HCEC 1CT (cell line): ENCODE measurements around the gene PIGS.

ENCODE experiments used
- DNase-seq: peaks from one replicate; pipeline ENCODE4 v3.0.0-alpha.2; 2017

The PIGS gene

DNA sequence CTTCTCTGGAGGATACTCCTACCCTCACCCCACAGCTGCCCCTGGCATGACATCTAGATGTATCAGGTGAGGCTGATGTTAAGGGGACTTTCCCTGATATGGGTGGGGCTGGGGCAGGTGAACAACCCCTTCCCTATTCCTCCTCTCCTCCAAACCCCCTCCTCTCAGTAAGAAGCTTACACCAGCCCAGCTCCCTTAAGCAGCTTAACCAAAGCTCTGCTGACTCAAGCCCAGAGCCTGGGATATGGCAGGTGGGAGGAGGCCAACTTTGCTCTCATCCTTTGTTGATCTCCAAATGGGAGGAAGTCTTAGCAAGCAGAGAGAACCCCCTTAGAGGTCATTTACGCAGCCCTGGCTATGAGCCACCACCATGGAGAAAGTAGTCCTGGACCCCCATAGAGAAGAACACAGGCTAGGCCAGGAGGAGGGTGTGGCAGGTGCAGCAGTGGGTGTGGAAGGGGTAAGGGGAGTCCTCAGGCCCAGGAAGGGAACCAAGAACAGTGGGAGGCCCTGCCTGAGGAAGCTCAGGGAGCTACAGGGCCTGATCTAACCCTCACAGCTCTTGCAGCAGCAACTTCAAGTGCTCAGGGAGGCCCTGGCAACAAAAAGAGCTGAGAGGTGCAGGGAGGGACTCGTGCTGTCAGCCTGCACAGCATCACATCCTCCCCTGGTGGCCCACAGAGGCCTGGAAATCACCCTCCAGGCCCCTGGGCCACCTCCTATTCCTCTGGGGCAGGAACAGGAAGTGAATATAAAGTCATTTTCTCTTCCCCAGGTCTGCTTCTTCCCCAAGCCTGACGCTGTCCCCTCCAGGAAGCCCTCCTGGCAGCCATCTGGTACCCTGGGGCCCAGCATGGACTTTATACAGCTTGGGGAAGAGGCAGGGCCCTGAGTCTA lies 21.8 kb downstream of the PIGS start:
- DNase-seq: no peak

DNA sequence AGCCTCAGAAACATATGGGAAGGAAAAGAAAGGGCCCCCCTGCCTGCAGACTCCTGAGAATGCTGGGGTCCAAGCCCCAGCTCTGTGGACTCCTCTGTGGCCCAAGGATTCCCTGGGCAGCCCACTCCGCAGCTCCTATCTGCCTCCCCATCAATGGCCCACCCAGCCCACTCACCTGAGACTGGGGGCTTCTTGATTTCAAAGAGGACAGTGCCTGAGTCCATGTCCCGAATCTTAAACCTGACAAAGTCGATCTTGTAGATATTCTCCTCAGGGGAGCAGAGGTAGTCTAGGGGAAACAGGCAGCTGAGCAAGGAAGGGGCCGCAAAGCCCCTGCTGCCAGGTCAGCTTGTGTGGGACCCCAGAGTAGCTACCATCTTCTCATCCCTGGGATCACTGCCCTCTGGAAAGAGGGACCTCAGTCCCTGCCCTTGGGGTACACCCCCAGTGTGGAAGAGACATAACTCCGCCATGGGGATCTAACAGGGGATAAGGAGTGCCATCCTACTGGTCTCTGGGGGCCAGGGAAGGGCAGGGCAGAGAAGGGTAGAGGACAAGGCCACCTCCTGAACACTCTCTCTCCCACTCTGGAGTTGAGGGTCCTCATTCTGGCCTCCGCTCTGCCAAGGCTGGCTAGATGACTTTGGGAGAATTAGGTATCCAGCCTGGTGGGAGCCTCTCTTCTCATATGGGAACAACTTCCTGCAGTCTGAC lies 22.8 kb downstream of the PIGS start:
- DNase-seq: no peak

DNA sequence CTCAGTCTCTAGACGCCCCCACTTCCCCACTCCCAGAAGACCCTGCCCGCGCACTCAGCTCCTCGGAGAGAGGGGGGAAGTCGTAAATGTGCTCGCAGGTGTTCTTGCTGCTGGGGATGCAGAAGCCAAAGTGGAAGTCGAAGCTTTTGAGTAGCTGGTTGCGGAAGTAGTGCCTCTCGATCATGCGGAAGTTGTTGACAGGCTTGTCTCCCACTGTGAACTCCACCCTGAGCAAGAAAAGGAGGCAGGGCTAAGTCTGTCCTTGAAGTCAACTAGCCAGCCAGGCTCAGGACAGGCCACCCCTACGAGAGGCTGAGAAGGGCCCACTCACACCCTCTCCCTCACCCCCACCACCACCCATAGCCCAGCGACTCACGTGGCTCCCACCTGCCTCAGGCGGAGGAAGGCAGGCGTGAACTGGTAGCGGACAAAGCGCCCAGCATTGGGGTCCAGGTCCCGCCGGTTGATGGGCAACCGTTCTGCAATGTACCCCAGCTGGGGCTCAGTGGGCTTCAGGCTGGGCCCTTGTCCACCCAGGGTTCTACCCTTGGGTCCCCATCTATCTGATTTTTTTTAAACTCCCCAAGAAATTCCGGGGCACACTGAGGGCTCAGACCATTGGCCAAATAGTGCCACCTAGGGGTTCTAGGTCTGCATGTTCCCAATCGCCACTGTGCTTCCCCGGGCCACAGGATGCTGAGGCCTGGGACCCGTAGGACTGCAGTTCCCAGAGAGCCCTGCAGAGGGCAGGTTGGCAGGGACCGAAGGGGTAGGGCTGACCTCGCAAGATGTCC lies 23.5 kb downstream of the PIGS start:
- peak; percentile 74 for DNase-seq

DNA sequence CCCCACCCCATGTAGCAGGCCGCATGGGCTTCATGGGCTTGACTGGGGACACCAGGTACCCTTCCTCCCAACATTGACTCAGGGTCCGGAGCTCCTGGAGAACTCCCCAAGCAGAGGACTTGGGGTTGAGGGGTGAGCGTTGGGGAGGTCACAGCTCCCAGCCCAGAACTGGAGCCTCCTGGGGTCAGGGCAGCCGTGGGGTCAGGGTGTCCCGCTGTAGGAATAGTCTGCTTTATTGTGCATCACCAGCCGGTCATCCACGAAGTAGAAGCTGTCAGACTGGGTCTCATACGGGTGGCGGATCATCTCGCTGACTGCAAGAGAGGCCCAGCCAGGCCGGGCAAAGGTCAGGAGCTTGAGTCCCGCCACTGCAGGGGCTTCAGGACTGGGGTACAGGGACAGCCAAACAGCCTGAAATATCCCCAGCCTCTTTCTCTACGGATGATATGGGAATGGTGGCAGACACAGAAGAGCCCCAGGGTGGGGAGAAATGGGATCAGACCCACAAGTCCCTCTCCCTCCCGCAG lies 24.2 kb downstream of the PIGS start:
- no peak for DNase-seq

DNA sequence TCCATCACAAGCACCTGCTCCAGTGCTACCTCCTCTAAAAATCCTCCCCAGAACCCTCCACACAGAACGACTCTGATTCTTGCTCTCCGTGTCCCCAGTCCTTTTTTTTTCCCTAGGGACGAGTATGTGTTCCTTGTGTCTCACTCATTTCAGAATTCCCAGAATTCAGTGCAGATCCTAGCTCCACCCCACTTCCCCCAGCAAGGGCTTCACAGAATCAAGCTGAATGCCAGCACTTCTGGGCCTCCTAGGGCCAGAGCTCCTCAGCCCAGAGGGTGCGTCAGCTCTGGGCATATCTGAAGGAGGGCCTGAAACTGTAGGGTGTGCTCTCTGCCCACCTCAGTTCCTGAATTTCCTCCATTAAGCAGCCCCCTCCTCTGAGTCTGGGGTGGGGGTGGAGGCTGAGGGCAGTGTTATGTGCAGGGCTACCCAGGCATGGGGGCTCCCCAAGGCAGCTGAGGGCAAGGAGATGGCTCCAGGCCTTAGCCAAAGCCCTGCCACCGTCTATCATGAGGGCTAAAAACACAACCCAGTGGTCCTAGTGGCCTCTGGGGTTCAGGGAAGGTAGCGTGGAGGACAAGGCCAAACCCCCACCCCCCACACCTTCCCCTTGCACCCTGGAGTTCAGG lies 25.4 kb downstream of the PIGS start:
- no peak for DNase-seq

DNA sequence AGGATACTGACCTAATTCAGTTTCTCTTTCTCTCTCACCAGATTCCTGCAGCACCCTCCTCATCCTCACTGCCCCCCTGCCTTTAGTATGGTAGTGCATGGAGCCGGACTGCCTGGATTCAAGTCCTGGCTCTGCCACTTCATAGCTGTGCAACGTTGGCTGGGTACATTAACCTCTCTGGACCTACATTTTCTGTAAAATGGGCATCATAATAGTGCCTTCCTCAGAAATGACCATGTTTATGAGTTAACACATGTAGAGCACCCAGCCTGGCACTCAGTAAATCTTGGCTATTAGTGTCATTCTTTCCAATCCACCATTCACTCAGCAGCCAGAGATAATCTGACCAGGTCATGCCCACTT lies 26.2 kb downstream of the PIGS start:
- no peak for DNase-seq

DNA sequence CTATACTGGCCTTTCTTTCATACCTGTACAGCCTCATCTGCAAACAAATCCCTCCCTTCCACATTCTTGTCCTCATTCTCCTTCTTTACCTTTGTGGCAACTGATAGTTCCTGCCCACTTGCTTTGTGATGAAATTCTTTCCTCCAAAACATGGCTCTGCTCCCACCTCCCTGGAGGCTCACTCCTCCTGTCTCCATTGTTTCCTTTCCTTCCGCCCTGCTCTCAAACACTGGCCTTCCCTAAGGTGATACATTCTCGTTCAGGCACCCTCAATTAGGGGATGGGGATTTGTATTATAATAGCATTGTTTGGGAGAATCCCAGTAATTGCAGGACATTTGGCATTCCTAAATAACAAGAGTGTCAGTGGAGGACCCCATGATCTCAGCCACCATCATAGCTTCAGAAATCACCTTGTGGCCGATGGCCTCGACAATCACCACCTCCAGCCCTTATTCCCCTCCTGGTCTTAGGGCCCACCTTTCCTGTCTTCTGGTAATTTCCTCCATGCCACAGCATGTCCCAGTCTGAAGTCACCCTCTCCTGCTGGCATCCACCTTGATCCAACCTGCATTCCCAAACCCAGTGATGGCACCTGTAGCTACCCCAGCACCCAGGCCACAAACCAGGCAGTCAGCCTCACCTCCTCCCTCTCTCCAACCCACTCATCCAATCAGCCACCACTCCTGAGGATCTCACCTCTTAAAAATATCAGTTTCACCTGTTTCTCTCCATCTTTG lies 26.8 kb downstream of the PIGS start:
- no peak for DNase-seq

DNA sequence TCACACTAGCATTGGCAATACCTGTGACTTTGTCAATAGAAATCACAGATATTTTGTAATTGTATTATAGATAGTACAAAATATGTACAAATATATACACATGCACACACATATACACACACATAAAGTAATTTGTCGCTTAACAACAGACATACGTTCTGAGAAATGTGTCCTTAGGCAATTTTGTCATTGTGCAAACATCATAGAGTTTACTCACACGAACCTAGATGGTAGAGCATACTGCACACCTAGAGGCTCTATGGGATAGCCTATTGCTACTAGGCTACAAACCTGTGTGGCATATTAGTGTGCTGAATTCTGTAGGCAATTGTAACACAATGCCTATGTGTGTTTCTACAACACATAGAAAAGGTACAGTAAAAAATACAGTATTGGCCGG lies 29.9 kb downstream of the PIGS start:
- DNase-seq: no peak

DNA sequence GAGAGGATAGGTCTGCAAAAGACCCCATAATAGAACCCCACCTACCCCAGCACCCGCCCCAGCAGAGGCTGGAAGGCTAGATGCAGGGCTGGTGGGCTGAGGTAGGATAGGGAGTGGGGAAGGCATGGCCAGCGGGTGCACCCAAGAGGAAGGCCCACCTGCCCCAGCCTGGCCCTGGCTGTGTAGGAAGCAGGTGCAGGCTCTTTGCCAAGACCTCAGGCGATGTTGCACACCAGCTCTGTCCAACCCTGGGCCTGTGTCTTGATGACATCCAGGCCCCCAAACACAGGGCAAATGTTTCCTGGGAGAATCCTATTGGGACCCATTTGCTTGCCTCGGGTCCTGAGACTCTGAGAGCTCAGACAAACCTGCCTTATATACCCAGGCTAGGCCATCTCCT lies 31.1 kb downstream of the PIGS start:
- no peak for DNase-seq

DNA sequence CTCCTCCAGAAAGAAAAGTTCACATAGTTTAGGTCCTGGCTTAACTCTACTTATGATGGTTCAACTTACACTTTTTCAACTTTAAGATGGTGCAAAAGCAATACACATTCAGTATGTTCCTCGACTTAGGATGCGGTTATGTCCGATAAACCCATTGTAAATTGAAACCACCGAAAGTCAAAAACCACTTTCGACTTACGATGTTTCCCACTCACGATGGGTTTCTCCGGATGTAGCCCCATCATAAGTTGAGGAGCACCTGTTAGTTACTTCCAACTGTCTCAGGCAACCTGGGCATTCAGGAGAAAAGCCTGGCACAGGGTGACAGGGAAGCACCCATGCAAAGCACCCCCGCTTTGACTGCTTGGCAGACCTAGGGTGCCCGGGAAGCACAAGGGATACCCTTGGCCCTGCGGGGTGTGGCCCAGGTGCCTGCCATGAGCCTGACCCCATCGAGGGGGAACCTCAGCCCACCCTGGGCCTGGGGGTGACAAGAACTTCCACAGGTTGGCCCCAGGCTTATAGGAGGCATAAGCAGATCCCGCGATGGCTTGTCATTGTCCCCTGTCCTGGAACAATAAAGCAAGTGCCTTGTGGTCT lies 32.9 kb downstream of the PIGS start:
- no peak for DNase-seq

DNA sequence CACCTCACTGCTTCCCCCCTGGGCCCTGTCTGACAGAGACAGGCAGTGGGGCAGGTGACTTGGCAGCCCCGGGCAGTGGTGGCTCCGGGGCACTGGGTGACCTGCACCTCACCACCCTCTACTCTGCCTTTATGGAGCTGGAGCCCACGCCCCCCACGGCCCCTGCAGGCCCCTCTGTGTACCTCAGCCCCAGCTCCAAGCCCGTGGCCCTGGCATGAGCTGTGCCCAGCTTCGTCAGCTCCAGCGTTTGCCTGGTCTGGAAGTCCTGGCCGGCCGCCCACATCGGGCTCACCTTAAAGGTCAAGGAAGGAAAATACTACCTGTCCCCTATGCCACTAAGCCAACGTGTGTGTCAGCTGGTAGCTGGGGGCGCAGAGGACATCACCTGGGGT lies 34.1 kb downstream of the PIGS start:
- DNase-seq: no peak

DNA sequence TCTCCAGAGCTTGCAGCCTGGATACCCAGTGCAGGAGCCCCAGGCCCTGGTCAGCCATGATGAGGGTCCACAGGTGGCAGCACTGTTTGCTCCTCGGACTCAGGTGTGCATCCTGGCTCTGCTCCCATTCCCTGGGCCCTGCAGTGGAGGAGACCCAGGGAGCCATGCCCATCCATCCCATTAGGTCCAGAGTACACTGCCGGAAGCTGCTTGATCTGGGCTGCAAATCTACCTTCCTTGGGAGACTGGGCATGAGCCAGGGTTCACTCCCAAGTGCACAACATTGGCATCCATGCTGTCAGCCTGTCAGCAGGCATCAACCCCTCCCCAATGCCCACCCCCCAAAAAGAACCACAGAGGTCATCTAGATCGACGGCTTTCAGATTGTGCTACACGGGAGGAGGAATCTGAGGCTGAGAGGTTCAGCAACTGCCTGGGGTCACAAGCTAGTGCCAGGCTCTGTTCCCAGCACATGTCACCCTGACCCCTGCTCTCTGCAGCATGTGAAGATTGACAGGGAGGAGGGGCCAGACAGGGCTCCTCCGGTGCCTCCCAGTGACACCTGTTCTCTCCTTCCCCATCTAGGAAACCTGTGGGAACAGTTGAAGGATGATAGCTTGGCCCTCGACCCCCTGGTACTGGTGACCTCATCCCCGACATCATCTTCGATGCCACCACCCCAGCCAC lies 34.6 kb downstream of the PIGS start:
- DNase-seq: no peak

DNA sequence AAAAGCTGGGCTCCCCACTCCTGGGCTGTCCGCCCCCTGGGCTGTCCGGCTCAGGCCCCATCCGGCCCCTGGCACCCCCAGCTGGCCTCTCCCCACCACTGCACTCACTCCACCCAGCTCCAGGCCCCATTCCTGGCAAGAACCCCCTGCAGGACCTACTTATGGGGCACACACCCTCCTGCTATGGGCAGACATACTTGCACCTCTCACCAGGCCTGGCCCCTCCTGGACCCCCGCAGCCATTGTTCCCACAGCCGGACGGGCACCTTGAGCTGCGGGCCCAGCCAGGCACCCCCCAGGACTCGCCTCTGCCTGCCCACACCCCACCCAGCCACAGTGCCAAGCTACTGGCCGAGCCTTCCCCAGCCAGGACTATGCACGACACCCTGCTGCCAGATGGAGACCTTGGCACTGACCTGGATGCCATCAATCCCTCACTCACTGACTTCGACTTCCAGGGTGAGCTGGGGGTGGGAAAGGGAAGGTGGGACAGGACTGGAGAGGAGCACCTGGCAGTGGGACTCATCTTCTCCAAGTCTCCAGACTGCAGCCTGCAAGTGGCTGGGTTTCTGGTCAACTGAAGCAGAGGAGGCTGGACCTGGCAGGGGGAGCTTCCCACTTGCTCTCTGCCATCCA lies 36.5 kb downstream of the PIGS start:
- no peak for DNase-seq

DNA sequence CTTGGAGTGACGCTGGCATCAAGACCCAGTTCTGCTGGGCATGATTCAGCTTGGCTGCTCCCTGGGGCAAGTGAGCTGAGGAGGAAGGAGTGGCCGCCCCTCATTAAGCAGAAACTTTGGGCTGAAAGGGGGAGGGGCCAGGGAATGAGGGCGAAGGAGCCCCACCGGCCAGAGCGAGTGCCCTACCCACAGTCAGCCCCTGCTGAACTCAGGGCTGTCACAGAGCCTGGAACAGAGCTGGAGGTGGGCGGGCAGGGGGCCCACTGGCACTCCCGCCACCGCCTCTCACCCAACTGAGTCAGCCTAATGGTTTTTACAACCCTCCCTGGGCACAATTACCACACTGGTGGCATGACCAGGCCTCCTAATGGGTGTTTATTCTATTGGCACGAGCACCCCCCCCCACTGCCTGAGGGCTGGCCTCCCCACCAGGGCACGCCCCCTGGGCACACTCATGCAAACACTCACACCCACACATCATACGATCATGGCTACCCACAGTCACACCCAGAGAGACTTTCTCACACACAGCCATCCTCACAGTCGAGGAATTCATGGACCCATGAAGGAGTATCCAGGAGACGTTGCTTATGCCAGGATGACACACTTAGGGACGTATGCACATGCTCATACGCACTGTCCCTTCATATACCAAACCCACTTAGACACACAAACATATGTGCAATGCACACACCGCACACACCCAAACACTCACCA lies 38.1 kb downstream of the PIGS start:
- DNase-seq: no peak

DNA sequence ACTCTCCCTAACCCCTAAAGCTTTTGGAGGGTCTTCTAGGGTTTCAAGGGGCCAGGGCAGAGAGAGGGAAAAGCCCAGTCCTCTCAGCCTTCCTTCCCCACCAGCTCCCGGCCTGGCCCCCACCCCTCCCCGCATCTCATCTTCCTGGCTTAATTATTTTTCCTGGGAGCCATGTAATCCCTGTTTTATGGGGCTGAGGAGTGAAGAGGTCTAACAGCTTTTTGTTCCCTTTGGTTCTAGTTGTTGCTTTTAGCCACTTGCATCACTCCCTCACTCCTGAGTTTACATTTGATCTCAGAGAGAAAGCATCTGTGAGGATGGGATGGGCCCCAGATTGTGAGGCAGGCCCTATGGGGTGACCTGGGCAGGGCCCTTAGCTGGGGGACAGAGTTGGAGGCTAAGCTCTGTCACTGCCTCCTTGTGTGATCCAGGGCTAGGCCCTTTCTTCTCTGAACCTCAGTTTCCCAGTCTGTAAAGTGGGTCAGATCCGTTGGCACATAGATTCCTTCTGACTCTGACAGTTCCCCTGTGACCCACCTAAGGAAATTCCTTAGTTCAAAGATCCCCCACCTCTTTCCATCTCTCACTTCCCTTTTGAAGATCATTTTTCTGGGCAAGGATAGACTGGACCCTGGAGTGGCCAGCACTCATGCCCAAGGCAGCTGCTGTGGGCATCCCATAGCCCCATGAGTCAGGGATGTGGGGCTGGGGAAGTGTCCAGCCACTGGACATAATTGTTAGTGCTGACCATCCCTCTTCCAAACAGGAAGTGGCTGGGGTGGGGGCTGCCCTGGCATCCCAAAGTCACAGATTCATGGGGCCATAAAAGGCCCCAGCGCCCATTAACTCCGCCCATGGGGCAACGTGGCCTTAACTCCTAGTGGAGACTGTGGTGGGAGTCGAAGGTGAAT lies 39.0 kb downstream of the PIGS start:
- DNase-seq: no peak

DNA sequence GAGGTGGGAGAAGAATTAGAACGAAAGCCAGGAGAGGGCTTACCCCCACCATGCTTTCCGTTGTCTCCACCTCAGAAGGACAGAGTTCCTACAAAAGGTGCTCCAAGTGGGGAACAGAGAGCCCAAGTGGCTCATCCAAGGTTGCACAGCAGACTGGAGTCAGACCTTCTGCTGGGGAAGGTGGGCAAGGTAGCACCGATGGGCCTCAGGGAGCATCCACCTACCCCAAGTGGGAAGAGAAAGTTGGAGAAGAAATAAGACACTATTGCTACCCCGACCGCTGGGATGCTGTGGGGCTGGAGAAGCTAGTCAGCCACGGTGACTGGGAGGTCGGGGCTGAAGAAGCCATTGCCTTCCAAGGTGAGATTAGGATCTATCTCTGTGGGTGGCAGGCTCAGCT lies 40.4 kb downstream of the PIGS start:
- DNase-seq: no peak

DNA sequence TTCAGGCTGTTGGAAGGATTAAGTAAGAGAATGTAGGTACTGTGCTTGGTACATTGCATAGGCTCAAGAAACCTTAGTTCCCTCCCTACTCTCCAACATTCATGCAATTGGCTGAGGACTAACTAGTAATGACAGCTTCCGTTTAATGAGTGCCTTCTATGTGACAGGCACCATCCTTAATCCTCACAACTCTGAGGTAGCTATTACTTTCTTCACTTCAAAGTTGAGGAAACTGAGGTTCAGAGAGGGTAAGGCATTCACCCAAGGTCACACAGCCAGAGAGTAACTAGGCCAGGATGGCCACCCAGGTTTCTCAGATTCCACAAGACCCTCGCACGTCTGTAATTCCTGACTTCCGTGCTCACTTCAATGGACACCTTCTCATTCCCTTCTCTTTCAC lies 41.1 kb downstream of the PIGS start:
- no peak for DNase-seq

DNA sequence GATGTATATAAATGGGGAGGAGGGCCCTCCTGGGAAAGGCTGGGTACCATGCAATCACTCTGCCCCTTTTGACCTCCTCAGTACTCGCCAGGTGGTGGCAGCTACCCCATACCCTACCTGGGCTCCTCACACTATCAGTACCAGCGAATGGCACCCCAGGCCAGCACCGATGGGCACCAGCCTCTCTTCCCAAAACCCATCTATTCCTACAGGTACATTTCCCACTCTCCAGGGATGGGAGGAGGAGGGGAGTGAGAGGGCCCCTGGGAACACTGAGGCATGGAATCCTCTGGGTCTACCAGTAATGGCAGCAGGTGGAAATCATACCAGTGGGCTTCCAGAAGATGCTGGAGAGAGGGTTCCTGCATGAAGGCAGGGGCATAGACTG lies 42.3 kb downstream of the PIGS start:
- no peak for DNase-seq
